22Rv1 (cell line): ENCODE data around the gene CETP.

Source experiments
- H3K27ac ChIP-seq: fragments of 450-650 bp; 2 replicates; pipeline ENCODE4 v1.5.1; 2017
- CTCF ChIP-seq: fragments of 450-650 bp; IDR thresholded peaks from 2 replicates; pipeline ENCODE4 v1.5.1; 2017; ENCODE audit warnings: mild to moderate bottlenecking
- ZFX ChIP-seq: fragments of 450-650 bp; IDR thresholded peaks from 2 replicates; pipeline ENCODE4 v1.6.1; 2017; ENCODE audit warnings: antibody characterized with exemption, borderline replicate concordance

CETP gene

GRCh38 chr16:57013229-57013628 is 51.5 kb downstream of the CETP start:
- H3K27ac ChIP-seq = no peak overlapping the region
- TF ChIP-seq ZFX (no peak), CTCF (no peak)

GRCh38 chr16:57013902-57014301 is 52.2 kb downstream of the CETP start:
- no peak overlapping the region for H3K27ac ChIP-seq
- TF ChIP-seq ZFX = no peak
- no peak for TF ChIP-seq CTCF

- H3K27ac ChIP-seq = no peak overlapping the region
- TF ChIP-seq ZFX = no peak
- TF ChIP-seq CTCF = no peak
Observed at GRCh38 chr16:57016301-57016700, 54.6 kb downstream of the CETP start.

GRCh38 chr16:57016831-57017230 is 55.1 kb downstream of the CETP start:
- H3K27ac ChIP-seq = no peak overlapping the region
- TF ChIP-seq CTCF (no peak), ZFX (no peak)

- TF ChIP-seq CTCF = no peak
- TF ChIP-seq ZFX = no peak
- H3K27ac ChIP-seq = no peak overlapping the region
Observed at GRCh38 chr16:57017251-57017650, 55.5 kb downstream of the CETP start.

GRCh38 chr16:57019746-57020145 is 58.0 kb downstream of the CETP start:
- TF ChIP-seq CTCF (no peak), ZFX (no peak)
- H3K27ac ChIP-seq = no peak overlapping the region

- H3K27ac ChIP-seq = no peak overlapping the region
- TF ChIP-seq CTCF (no peak), ZFX (no peak)
Observed at GRCh38 chr16:57020651-57021050, 58.9 kb downstream of the CETP start.
